ENCODE data around the gene GP1BA. TPM values are rescaled to one million over a fixed set of nuclear protein-coding genes. Genes with fewer than 3 reads are reported as not detected.

The GP1BA gene
- total RNA-seq = 0.04 TPM
- polyA plus RNA-seq (ENCODE audit: insufficient read depth in 1 of 8, insufficient read length in 8 of 8, low replicate concordance in 1 of 8) = 1 to 10 TPM in 4 of 8 donors, under 1 TPM in 4; 0.69 to 1.3 (median 0.93) TPM
- long read RNA-seq, donor 1 = 0 reads
- long read RNA-seq, donor 2 = 0 reads
- long read RNA-seq, donor 3, partial matches to known transcripts = 6 of 64 reads
- long read RNA-seq, donor 3, other reads (novel, unspliced or antisense) = 58 of 64 reads
- long read RNA-seq, donor 4 = 0 reads
- long read RNA-seq, donor 5 = 0 reads
- long read RNA-seq, donor 6 = 0 reads
- long read RNA-seq, donor 7, partial matches to known transcripts = 51 of 51 reads
- long read RNA-seq, donor 7, other reads (novel, unspliced or antisense) = 0 of 51 reads
- long read RNA-seq, donor 8 = 0 reads
- long read RNA-seq, donor 9, partial matches to known transcripts = 8 of 34 reads
- long read RNA-seq, donor 9, other reads (novel, unspliced or antisense) = 26 of 34 reads
- long read RNA-seq, donor 10 = 0 reads
- long read RNA-seq, donor 11 = 0 reads

DNA sequence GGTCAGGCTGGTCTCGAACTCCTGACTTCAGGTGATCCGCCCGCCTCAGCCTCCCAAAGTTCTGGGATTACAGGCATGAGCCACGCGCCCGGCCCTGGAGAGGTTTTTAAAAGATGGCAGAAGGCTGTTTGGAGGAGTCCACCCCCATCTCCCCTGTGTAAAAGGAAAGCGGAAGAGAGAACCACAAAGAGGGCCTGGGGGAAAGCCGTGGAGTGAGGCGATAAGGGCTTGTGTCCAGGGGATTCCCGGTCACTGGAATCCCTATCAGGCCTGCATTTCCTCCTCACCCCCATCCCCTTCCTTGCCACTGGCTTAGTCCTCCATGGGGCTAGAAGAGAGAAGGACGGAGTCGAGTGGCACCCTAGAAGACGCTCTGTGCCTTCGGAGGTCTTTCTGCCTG lies at the start of gene GP1BA:
Gene GP1BA (plus strand): TSS at position 315 of the 400 bp plus-strand sequence. CDS start 328 bp downstream, outside the sequence.
- H3K27ac ChIP-seq (ENCODE audit: low read length) = no peak within 1 kb of the TSS
- peaks cover 8% of the 10 kb centered on the region for H3K4me1 ChIP-seq (ENCODE audit: control insufficient read depth, insufficient read depth, low read length)
- no peak within 1 kb of the TSS for H3K4me3 ChIP-seq (ENCODE audit: low read length)
- peaks cover 14% of the 10 kb centered on the region for H3K36me3 ChIP-seq (ENCODE audit: control insufficient read depth, insufficient read depth, low read length)
- 88% methylated on average over 5 of the region's 14 CpGs for WGBS (ENCODE audit: insufficient coverage)
- no peaks in the 10 kb centered on the region for H3K9me3 ChIP-seq (replicated peaks; ENCODE audit: control insufficient read depth, low read depth, low read length)
- no peaks in the 10 kb centered on the region for H3K27me3 ChIP-seq (ENCODE audit: control insufficient read depth, insufficient read depth, low read length)
- no peak for DNase-seq

DNA sequence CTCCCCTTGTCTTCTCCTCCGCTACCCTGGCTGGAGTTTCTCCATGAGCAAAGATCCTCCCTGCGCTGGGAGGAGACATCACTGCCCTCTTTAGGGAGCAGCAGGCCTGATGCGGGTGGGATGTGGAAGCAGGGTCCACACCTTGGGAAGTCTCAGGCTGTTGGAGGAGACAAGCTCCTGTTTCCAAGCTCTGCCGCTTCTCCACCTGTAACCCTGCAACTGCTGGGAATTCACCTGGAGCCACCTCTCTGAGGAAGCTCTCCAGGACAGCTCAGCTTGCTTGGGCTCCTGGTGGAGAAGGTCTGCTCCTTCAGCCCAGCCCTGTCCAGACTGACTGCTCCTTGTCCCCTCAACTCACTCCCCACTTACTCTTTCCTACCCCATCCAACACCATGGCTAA lies 47.6 kb upstream of the GP1BA start:
- WGBS (ENCODE audit: insufficient coverage) = 94% methylated on average over 2 of the region's 4 CpGs
- Histone ChIP-seq H3K4me1 (ENCODE audit: control insufficient read depth, insufficient read depth, low read length) (no peaks in the 10 kb centered on the region), H3K9me3 (replicated peaks; ENCODE audit: control insufficient read depth, low read depth, low read length) (no peaks in the 10 kb centered on the region), H3K27me3 (ENCODE audit: control insufficient read depth, insufficient read depth, low read length) (no peaks in the 10 kb centered on the region), H3K4me3 (ENCODE audit: low read length) (no peak overlapping the region), H3K27ac (ENCODE audit: low read length) (no peak overlapping the region), H3K36me3 (ENCODE audit: control insufficient read depth, insufficient read depth, low read length) (peaks cover 66% of the 10 kb centered on the region)
- no peak for DNase-seq

DNA sequence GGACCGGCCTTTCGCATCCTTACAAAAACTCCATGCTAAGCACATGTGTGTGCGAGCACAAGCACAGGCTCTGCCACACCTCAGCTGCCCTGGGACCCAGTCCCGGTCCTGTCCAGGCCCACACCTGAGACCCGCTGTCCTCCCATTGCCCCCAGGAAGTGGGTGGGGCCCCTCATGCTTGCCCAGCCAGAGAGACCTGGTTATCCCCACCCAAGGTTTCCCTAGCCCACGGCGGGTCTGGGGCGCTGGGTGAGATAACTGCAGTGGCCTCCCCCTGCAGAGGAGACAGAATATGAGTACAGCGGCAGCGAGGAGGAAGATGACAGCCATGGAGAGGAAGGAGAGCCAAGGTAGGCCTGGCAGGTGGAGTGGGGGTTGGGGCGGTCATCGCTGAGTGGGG lies 45.2 kb upstream of the GP1BA start:
- WGBS (ENCODE audit: insufficient coverage) = 88% methylated on average over 9 of the region's 12 CpGs
- no peak for DNase-seq
- H3K4me1 ChIP-seq (ENCODE audit: control insufficient read depth, insufficient read depth, low read length) = no peaks in the 10 kb centered on the region
- no peak overlapping the region for H3K4me3 ChIP-seq (ENCODE audit: low read length)
- peaks cover 70% of the 10 kb centered on the region for H3K36me3 ChIP-seq (ENCODE audit: control insufficient read depth, insufficient read depth, low read length)
- H3K27ac ChIP-seq (ENCODE audit: low read length) = no peak overlapping the region
- no peaks in the 10 kb centered on the region for H3K9me3 ChIP-seq (replicated peaks; ENCODE audit: control insufficient read depth, low read depth, low read length)
- no peaks in the 10 kb centered on the region for H3K27me3 ChIP-seq (ENCODE audit: control insufficient read depth, insufficient read depth, low read length)

DNA sequence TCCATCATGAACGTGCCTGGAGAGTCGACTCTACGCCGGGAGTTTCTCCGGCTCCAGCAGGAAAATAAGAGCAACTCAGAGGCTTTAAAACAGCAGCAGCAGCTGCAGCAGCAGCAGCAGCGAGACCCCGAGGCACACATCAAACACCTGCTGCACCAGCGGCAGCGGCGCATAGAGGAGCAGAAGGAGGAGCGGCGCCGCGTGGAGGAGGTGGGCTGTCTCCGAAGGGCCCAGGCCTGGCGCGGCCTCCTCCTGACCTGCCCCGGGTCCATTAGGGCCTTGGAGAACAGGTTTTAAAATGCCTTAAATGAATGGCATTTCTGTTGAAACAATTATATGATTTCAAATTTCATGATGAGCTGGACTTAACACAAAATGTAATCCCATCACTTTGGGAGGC lies 44.5 kb upstream of the GP1BA start:
- WGBS (ENCODE audit: insufficient coverage) = 83% methylated on average over 15 of the region's 18 CpGs
- Histone ChIP-seq H3K27me3 (ENCODE audit: control insufficient read depth, insufficient read depth, low read length) (no peaks in the 10 kb centered on the region), H3K9me3 (replicated peaks; ENCODE audit: control insufficient read depth, low read depth, low read length) (no peaks in the 10 kb centered on the region), H3K4me1 (ENCODE audit: control insufficient read depth, insufficient read depth, low read length) (no peaks in the 10 kb centered on the region), H3K27ac (ENCODE audit: low read length) (no peak overlapping the region), H3K4me3 (ENCODE audit: low read length) (no peak overlapping the region), H3K36me3 (ENCODE audit: control insufficient read depth, insufficient read depth, low read length) (peaks cover 68% of the 10 kb centered on the region)
- DNase-seq = no peak

DNA sequence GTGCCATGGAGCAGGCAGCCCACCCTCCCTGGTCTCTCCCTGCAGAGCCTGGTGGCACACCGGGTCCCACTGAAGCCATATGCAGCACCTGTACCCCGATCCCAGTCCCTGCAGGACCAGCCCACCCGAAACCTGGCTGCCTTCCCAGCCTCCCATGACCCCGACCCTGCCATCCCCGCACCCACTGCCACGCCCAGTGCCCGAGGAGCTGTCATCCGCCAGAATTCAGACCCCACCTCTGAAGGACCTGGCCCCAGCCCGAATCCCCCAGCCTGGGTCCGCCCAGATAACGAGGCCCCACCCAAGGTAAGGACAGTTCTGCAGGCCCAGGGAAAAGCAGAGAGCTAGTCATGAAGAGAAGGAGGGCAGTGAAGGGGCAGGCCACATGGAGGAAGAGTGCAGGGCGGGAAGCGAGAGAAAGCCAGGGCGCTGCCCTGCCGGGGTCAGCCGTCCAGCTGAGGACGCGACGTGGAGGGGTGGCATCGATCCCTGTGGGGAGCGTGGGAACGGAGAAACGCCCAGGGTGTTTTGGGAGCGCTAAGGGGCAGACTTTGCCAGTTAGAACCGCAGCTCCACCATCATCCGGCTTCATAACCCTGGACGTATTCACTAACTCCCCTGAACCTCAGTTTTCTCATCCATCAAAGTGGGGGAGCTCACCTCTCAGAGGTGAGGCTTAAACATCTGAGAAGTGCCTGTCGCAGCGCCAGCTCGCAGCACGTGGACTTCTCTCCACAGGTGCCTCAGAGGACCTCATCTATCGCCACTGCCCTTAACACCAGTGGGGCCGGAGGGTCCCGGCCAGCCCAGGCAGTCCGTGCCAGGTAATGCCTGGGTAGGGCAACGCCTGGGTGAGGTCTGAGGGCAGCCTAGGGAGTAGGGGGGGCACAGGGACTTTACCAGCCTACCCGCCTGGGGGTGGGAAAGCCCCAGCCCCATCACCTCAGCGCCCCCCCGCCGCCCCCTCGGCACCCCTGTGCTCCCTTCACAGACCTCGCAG lies 40.4 kb upstream of the GP1BA start:
- WGBS (ENCODE audit: insufficient coverage) = 87% methylated on average over 23 of the region's 42 CpGs
- H3K36me3 ChIP-seq (ENCODE audit: control insufficient read depth, insufficient read depth, low read length) = peaks cover 82% of the 10 kb centered on the region
- no peak for DNase-seq
- H3K27ac ChIP-seq (ENCODE audit: low read length) = no peak overlapping the region
- H3K27me3 ChIP-seq (ENCODE audit: control insufficient read depth, insufficient read depth, low read length) = no peaks in the 10 kb centered on the region
- no peaks in the 10 kb centered on the region for H3K4me1 ChIP-seq (ENCODE audit: control insufficient read depth, insufficient read depth, low read length)
- H3K4me3 ChIP-seq (ENCODE audit: low read length) = no peak overlapping the region
- H3K9me3 ChIP-seq (replicated peaks; ENCODE audit: control insufficient read depth, low read depth, low read length) = no peaks in the 10 kb centered on the region

DNA sequence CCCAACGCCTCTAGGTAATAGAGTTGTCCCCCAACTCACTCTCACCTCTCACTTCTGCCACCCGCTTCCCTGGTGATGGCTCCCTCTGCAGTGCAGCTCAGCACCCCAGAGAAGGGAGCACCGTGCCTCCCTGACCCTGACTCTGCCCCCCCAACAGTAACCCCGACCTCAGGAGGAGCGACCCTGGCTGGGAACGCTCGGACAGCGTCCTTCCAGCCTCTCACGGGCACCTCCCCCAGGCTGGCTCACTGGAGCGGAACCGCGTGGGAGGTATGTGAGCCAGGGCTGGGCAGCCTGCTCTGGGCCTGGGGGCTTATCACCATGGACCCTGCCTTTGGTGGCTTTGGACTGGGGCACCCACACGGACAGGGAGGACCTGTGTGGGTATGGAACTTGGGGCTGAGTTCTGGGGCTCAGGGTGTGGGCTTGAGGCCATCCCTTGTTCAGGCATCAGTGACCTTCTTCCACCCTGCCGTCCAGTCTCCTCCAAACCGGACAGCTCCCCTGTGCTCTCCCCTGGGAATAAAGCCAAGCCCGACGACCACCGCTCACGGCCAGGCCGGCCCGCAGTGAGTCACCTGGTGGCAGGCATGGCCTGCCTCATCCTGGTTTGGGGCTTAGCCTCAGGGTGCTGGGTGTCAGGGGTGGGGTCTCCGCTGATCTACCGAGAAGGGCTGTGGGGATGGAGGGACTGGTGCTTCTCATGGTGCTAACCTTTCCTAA lies 39.4 kb upstream of the GP1BA start:
- 85% methylated on average over 11 of the region's 23 CpGs for WGBS (ENCODE audit: insufficient coverage)
- H3K4me1 ChIP-seq (ENCODE audit: control insufficient read depth, insufficient read depth, low read length) = no peaks in the 10 kb centered on the region
- no peaks in the 10 kb centered on the region for H3K9me3 ChIP-seq (replicated peaks; ENCODE audit: control insufficient read depth, low read depth, low read length)
- H3K4me3 ChIP-seq (ENCODE audit: low read length) = no peak overlapping the region
- no peak for DNase-seq
- no peaks in the 10 kb centered on the region for H3K27me3 ChIP-seq (ENCODE audit: control insufficient read depth, insufficient read depth, low read length)
- H3K36me3 ChIP-seq (ENCODE audit: control insufficient read depth, insufficient read depth, low read length) = peaks cover 80% of the 10 kb centered on the region
- no peak overlapping the region for H3K27ac ChIP-seq (ENCODE audit: low read length)

DNA sequence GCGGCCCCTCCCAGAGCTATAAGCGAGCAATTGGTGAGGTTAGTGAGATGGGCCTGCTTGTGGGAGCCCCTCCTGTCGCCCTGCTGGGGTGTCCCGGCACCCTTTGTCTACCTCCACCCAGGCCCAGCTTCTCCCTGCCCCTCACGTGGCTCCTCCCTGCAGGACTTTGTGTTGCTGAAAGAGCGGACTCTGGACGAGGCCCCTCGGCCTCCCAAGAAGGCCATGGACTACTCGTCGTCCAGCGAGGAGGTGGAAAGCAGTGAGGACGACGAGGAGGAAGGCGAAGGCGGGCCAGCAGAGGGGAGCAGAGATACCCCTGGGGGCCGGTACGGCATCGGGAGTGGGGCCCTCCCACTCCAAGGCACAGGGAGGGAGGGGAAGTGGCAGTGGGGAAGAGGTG lies 38.8 kb upstream of the GP1BA start:
- Histone ChIP-seq H3K4me1 (ENCODE audit: control insufficient read depth, insufficient read depth, low read length) (no peaks in the 10 kb centered on the region), H3K9me3 (replicated peaks; ENCODE audit: control insufficient read depth, low read depth, low read length) (no peaks in the 10 kb centered on the region), H3K36me3 (ENCODE audit: control insufficient read depth, insufficient read depth, low read length) (peaks cover 77% of the 10 kb centered on the region), H3K27ac (ENCODE audit: low read length) (no peak overlapping the region), H3K4me3 (ENCODE audit: low read length) (no peak overlapping the region), H3K27me3 (ENCODE audit: control insufficient read depth, insufficient read depth, low read length) (peaks cover 2% of the 10 kb centered on the region)
- no peak for DNase-seq
- WGBS (ENCODE audit: insufficient coverage) = 64% methylated on average over 15 of the region's 18 CpGs

DNA sequence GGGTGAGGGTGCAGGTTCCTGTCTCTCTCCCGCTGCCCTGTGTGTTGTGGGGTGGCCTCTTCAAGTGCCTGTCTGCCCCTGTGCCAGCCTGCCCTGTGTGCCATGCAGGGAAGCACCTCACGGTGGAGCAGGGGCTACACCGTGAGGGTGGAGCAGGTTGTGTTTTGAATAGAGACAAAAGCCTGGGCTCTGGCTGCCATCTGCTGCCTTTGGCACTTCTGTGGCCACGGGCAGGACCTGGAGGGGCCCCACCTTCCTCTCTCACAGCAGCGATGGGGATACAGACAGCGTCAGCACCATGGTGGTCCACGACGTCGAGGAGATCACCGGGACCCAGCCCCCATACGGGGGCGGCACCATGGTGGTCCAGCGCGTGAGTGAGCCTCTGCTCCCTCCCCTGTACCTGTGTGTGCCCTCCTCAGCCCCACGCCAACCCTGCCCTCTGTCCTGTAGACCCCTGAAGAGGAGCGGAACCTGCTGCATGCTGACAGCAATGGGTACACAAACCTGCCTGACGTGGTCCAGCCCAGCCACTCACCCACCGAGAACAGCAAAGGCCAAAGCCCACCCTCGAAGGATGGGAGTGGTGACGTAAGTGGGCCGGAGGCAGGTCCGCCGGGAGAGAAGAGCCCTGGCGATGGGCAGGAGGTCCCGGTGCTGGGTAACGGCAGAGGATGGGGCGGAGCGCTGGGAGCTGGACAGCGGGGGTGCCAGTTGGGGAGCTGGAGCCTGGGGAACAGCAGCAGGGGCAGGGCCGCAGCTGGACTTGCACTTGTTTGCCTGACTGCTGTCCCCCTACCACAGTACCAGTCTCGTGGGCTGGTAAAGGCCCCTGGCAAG lies 38.1 kb upstream of the GP1BA start:
- H3K9me3 ChIP-seq (replicated peaks; ENCODE audit: control insufficient read depth, low read depth, low read length) = no peaks in the 10 kb centered on the region
- H3K27ac ChIP-seq (ENCODE audit: low read length) = no peak overlapping the region
- H3K36me3 ChIP-seq (ENCODE audit: control insufficient read depth, insufficient read depth, low read length) = peaks cover 74% of the 10 kb centered on the region
- WGBS (ENCODE audit: insufficient coverage) = 88% methylated on average over 28 of the region's 31 CpGs
- H3K4me1 ChIP-seq (ENCODE audit: control insufficient read depth, insufficient read depth, low read length) = peaks cover 6% of the 10 kb centered on the region
- no peak for DNase-seq
- no peak overlapping the region for H3K4me3 ChIP-seq (ENCODE audit: low read length)
- peaks cover 8% of the 10 kb centered on the region for H3K27me3 ChIP-seq (ENCODE audit: control insufficient read depth, insufficient read depth, low read length)

DNA sequence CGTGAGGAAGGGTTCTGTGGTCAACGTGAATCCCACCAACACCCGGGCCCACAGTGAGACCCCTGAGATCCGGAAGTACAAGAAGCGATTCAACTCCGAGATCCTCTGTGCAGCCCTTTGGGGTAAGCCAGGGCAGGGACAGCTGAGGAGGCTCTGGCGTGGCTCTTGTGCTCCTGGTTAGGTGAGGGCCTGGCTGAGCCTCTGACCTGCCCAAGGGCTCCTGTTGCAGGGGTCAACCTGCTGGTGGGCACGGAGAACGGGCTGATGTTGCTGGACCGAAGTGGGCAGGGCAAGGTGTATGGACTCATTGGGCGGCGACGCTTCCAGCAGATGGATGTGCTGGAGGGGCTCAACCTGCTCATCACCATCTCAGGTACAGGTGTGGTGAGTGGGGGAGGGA lies 37.0 kb upstream of the GP1BA start:
- DNase-seq = no peak
- no peaks in the 10 kb centered on the region for H3K9me3 ChIP-seq (replicated peaks; ENCODE audit: control insufficient read depth, low read depth, low read length)
- no peak overlapping the region for H3K4me3 ChIP-seq (ENCODE audit: low read length)
- H3K4me1 ChIP-seq (ENCODE audit: control insufficient read depth, insufficient read depth, low read length) = peaks cover 17% of the 10 kb centered on the region
- peaks cover 69% of the 10 kb centered on the region for H3K36me3 ChIP-seq (ENCODE audit: control insufficient read depth, insufficient read depth, low read length)
- peaks cover 20% of the 10 kb centered on the region for H3K27me3 ChIP-seq (ENCODE audit: control insufficient read depth, insufficient read depth, low read length)
- no peak overlapping the region for H3K27ac ChIP-seq (ENCODE audit: low read length)
- 92% methylated on average over 9 of the region's 13 CpGs for WGBS (ENCODE audit: insufficient coverage)

All from muscle of leg (tissue), 16 donors.